Fibroblast of the conjunctiva (primary cell): ENCODE results near the gene TTLL11.

ENCODE experiments used
- DNase-seq: peaks from one replicate; pipeline ENCODE4 v3.0.0-alpha.2; 2010; ENCODE audit warnings: low read depth

Gene TTLL11

DNA sequence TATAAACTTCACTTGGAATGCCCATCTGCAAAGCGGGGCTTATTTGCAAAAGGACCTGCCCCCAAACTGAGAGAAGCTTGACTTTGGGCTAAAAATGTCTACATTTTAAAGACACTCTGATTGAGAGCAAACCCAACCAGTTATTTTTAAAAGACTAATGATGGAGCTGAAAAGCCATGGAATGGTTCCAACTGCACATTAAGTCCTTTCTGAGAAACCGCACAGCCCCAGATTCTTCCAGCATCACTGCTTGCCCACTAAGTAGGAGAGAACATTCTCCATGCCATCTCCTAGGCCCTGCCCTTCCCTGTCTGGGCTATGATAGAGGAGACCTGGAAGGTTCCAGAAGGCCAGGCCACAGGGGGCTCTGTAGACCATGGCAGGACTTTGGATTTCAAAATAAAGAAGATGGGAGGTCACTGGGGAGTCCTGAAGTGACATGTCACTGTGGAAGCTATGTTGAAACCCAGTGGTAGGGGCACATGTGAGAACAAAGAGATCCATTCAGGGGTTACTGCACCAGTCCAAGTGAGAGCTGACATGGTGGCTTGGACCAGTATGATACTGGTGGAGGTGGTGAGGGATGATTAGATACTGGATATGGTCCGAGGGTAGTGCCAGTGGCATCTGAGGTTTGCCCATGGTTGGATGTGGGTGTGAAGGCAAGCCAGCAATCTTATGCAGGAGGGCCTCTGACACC is 262.5 kb downstream of the TTLL11 start:
- DNase-seq: no peak

GRCh38 chr9:121827251-121827967 is 265.7 kb downstream of the TTLL11 start:
- DNase-seq: no peak

GRCh38 chr9:121826711-121827110 is 266.4 kb downstream of the TTLL11 start:
- DNase-seq: no peak

GRCh38 chr9:121825031-121825691 is 267.9 kb downstream of the TTLL11 start:
- no peak for DNase-seq

DNA sequence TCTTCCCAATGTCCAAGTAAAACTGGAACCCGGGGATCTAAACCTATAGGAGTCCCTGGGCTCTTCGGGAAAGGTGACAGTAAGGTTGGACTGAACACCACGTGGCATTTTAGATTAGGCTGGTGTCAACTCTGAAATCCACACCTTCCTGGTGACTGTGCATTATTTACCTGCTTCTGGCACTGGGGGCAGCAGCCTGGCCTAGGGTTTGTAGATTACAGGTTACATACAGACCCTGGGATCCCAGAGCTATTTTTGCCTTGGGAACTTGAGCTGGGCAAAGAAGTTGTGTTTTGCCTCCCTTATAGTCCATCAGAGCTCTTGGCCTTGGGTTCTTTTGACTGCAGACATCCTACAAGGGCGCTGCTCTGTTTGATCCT is 268.5 kb downstream of the TTLL11 start:
- no peak for DNase-seq

DNA sequence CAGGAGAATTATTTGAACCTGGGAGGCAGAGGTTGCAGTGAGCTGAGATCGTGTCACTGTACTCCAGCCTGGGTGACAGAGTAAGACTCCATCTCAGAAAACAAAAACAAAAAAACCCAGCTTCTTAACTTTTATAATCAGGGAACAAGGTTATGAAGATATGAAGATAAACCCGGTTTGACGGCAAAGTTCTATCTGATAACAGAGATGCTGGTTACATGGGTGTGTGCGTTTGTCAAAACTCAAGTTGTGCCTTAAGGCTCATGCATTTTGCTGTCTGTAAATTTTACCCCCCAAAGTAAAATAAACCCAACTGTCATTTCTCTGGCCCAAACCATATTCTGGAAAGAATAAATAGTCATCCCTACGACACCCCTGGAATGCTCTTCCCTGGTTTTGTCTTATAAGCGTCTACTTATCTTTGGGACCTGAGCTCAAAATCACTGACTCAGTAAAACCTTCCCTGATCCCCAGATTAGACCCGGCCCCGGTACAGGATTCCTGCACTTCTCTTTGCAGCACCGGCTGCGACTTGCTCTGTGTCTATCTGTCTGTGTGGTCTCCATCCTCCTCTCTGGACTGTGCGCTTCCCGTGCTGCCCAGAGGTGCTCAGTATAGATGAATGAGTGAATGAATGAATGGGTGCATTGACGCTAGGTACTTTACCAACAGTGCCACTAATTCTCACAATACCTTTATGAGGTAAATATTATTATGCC is 269.5 kb downstream of the TTLL11 start:
- no peak for DNase-seq

DNA sequence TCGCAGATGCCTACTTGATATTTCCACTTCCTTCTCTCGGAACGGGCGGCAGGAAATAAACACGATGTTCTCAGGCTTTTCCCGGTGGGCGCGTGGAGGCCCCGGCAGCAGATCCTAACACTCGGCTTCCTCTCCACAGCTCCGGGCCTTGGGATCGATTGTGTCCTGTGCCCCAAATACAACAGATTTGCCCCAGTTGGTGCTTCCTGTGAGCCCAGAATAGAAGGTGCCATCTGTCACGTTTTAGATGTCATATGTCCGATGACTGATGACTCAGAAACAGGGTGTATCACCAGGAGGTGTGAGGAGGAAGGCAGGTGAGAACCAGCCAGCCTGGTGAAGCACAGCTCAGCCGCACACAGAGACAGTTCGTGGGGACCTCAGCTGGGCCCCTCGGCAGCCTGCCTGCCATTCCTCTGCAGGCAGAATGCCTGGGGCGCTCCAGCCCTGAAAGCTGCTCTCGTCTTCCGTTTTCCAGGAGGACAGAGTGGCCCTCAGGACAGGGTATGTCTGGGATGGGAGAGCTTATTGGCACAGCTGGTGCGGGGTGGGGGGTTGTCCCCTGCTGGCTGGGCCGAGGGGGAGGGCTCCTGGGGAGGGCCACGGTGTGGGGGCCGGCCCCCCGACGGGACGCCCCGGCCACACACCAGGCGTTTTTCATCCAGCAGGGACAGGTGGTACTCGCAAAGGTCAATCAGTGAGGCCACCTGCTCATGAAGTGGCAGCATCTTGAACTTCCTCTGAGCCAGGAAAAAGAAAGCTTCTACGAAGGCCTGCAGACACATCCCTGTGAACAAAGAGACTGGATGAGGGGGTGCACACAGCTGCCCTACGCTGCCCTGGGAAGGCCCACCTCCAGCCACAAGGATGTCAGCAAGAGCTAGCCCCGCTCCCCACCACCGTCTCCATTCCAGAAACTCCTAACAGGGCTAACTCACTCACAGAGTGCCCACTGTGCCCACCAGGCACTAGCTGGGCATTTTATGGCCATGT is 270.7 kb downstream of the TTLL11 start:
- DNase-seq: no peak

DNA sequence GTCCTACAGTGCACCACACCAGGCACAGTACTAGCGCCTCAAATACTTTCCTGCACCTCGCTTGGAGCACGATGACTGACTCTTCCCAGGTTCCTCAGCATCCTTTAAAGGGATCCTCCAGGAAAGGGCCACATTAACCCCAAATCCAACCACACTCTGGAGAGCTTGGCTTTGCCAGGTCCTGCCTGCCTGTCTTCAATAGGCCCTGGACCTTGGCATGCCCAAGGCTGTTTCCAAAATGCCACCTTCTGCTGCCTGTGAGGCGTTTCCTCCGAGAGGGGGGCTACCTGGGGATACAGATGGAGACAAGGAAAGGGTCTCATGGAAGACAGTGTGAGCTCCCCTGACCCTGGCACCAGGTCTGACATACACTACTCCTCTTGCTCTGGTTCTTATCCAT is 271.8 kb downstream of the TTLL11 start:
- DNase-seq: no peak

- no peak for DNase-seq
These were observed 272.7 kb downstream of the TTLL11 start for GRCh38 chr9:121820286-121821005.

DNA sequence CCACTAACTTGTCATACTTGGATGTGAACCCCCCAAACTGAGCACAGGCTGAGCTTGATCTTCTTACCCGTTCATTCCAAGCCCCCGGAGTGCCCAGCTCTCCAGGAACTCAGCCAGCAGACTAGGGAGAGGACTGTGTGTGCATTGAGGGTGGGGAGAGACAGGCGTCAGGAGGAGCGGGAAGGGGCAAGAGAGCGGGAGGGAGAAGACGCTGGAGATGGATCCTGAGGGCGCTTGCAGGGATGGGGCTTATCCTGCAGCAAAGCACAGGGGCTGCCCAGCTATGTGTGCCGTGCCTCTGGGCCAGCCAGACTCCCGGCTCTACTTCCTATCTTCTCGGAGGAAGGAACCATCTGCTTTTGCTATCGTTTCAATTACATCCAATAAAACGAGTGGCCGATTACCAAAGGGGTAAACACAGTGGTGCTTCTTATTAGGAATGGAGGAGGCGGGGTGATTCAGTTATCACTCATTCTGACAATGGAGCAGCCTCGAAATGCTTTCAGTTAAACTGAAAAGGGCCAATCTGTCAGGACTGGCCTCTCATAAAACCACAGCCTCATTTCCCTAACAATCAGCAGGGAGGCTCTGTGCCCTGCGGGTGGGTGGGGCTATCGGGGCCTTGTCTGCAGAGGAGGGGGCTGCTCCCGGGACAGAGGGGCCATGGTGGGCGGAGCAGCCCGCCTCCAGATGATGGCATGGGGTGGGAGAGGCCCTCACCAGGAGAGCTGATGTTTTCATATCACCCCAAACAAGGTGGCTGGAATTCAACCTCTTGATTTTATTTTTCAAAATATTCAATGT is 273.5 kb downstream of the TTLL11 start:
- no peak for DNase-seq

DNA sequence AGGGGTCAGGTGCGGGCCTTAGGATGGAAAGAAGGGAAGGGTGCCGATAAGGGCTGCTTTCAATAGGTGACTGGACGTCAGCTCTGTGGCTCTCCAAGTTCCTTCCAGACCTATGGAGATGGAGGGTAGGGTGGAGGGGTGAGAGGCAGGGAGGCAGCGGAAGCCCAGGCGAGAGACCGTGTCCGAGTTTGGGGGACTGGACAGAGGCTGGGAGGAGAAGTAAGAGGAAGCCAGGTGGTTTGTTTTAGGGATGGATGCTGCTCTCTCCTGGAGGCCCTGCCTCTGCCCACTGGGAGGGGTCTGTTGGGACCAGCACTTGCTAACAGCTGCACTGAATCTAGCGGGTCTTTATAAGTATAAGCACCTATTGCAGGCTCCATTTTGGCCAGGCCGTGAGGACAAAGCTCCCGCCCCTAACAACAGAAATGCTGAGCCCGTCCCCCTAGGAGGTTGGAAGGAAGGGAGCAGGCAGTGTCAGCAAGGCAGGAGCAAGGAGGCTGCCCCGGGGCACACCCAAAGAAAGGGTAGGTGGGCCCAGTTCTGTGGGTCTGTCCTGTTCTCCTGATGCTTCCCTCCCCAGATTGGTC is 274.2 kb downstream of the TTLL11 start:
- no peak for DNase-seq

DNA sequence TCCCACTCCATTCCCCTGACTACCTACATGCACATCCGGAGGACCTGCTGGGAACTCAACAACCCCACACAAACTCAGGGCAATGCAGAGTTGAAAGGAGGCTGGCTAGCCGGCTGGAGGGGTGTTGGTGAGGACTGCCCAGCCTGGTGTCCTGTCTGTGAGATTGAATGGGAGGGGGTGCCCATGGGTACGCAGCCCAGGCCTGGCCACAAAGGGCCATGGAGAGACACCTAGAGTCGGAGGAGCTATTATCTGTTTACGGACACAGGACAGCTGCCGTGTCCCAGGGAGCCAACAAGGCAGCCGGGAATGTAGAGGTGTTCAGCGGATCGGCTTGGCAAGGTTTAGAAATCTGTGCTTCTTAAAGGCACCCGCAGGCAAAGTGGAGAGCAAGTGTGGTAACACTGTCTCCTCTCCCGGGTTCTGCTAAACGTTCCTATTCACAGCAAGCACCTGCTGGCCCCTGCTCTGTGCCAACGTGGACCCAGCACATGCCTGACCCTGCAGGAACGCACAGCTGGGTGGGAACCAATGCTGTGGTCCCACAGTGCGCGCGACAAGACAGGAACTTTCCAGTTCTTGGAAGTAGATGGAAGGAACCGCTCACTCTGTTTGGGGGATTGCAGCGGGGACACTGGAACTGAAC is 275.0 kb downstream of the TTLL11 start:
- no peak for DNase-seq

GRCh38 chr9:121817476-121817875 is 275.6 kb downstream of the TTLL11 start:
- DNase-seq: no peak

DNA sequence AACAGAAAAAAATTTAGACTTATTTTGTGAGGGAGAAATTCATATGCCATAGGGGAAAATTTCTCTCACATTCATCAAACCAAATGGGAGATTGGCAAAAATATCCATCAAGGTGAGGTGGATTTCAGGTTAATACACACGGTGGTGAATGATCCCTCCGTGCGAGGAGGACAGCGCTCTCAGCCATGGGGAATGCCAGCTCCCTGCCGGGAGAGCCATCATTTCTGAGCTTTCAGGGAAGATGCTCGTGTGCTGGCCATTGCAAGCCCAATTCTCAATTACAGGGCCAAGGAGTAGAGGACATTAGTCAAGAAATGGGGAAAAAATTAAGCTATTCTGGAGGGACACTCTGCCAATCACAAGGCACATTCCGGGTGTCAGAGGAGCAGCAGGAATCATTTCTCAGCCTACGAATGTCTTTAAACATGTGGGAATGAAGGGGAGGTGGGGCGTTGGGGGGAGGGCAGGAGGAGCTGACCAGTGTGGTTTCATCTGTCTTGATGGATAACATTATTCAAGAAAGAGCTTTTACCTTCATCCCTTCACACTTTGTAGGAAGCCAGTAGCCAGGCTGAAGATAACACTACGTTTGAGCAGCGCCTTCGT is 276.2 kb downstream of the TTLL11 start:
- DNase-seq: no peak

DNA sequence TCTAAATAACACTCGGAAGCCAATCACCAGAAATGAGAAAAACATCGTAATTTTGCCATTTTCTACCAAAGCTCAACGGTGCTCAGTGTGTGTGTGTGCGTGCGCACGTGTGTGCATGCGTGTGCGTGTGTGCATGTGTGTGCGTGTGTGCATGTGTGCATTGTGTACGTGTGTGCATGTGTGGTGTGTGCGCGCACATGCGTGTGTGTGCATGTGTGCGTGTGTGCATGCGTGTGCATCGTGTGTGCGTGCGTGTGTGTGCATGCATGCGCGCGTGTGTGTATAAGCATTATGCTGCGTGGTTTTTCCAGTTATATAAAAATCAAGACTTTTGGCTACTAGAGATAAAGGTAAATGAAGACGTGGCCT is 276.7 kb downstream of the TTLL11 start:
- DNase-seq: no peak

GRCh38 chr9:121815546-121816448 is 277.3 kb downstream of the TTLL11 start:
- no peak for DNase-seq

DNA sequence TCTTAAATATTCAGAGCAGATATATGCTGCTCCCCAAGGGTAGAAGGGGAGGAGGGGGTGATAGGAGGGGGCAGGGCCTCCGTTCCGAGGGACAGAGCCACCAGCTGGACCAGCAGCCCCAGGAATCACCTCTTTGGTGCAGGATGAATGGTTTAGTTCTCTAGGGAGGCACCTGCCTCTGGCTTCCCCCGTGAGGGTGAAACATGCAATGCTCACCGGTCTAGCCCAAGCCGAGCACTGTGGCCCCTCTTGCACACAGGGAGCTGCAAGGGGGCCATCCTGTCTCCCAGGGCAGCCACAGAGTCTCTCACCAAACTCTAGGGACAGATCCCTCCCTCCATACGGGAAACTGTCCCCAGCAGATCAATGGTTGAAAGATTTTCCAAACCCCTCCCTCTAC is 278.0 kb downstream of the TTLL11 start:
- no peak for DNase-seq

DNA sequence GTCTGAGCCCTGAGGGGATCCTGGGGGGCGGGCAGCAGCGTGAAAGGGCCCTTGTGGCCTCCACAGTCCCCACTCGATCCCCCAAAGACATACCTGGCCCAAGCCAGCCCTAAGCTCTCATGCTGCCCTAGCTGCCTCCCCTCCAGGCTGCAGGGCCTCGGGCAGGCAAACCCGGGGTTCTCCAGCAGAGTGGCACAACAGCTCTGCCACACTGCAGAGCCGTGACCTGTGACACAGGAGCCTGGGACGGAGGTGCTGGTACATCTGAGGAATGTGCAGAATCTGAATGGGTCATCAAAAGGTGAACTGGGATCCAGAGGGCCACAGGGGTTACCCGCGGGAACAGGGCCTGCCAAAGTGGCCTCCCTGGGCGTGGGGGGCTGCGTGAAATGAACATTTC is 278.5 kb downstream of the TTLL11 start:
- DNase-seq: no peak
